ENCODE results near the gene CFAP298. TPM values are rescaled to one million over a fixed set of nuclear protein-coding genes. Genes with fewer than 3 reads are reported as not detected.

The CFAP298 gene

GRCh38 chr21:32549886-32550285, 62.3 kb downstream of the CFAP298 start:
- no peak overlapping the region for H3K9ac ChIP-seq (ENCODE audit: low read depth, low read length, poor library complexity)
- H3K9me3 ChIP-seq (replicated peaks in 1 of 2; ENCODE audit: control insufficient read depth in 2 of 2, insufficient read depth in 1 of 2, low read depth in 1 of 2, low read length in 2 of 2) = no peaks in the 10 kb centered on the region
- no peak overlapping the region for H3K27ac ChIP-seq (replicated peaks; ENCODE audit: low read length)
- DNase-seq (ENCODE audit: low spot score) = no peak
- no peak overlapping the region for H3K4ac ChIP-seq (ENCODE audit: low read length)
- no peak overlapping the region for H3K18ac ChIP-seq (ENCODE audit: low read length)
- no peak overlapping the region for H3K23ac ChIP-seq (ENCODE audit: low read depth, low read length, poor library complexity)
- H2AK5ac ChIP-seq (ENCODE audit: low read depth, low read length) = no peak overlapping the region
- H2AFZ ChIP-seq (ENCODE audit: low read length) = no peak overlapping the region
- no peaks in the 10 kb centered on the region for H3K36me3 ChIP-seq (replicated peaks in 1 of 2; ENCODE audit: control insufficient read depth in 2 of 2, insufficient read depth in 2 of 2, low read length in 2 of 2)
- H3K4me1 ChIP-seq (ENCODE audit: control insufficient read depth in 2 of 2, insufficient read depth in 1 of 2, low read depth in 1 of 2, low read length in 2 of 2) = no peaks in the 10 kb centered on the region
- H3K14ac ChIP-seq (ENCODE audit: low read length) = no peak overlapping the region
- WGBS, 2 donors (ENCODE audit: extremely low coverage in 2 of 2, insufficient read length in 2 of 2, insufficient replicate concordance in 1 of 2) = no CpG with 5 or more reads among the region's 3 CpGs
- no peaks in the 10 kb centered on the region for H3K79me1 ChIP-seq (ENCODE audit: low read depth, low read length)
- H4K91ac ChIP-seq (ENCODE audit: low read depth, low read length, poor library complexity) = no peak overlapping the region
- no peak overlapping the region for H4K8ac ChIP-seq (ENCODE audit: low read depth, low read length)
- no peak overlapping the region for H2BK120ac ChIP-seq (ENCODE audit: low read depth, low read length)
- no peak overlapping the region for H3K4me2 ChIP-seq (ENCODE audit: insufficient read depth, low read length, poor library complexity, severe bottlenecking)
- no peak overlapping the region for H3K4me3 ChIP-seq (ENCODE audit: low read length in 2 of 2)
- H2BK5ac ChIP-seq (ENCODE audit: low read length) = no peak overlapping the region
- peaks cover 0 to 5% (median 0%) of the 10 kb centered on the region in 3 experiments for H3K27me3 ChIP-seq (ENCODE audit: control insufficient read depth in 3 of 3, insufficient read depth in 3 of 3, low read depth in 1 of 3, low read length in 3 of 3)
- no peak overlapping the region for H2BK15ac ChIP-seq (ENCODE audit: low read length)
- H2BK12ac ChIP-seq (ENCODE audit: low read length) = no peak overlapping the region

- no peaks in the 10 kb centered on the region for H3K4me1 ChIP-seq (ENCODE audit: control insufficient read depth in 2 of 2, insufficient read depth in 1 of 2, low read depth in 1 of 2, low read length in 2 of 2)
- H3K27ac ChIP-seq (replicated peaks; ENCODE audit: low read length) = no peak overlapping the region
- no peak overlapping the region for H2AK5ac ChIP-seq (ENCODE audit: low read depth, low read length)
Measured at GRCh38 chr21:32549440-32549839, 62.7 kb downstream of the CFAP298 start.

More at GRCh38 chr21:32549440-32549839, 62.7 kb downstream of the CFAP298 start:
- Histone ChIP-seq H2BK120ac (ENCODE audit: low read depth, low read length) (no peak overlapping the region), H3K9ac (ENCODE audit: low read depth, low read length, poor library complexity) (no peak overlapping the region), H3K36me3 (replicated peaks in 1 of 2; ENCODE audit: control insufficient read depth in 2 of 2, insufficient read depth in 2 of 2, low read length in 2 of 2) (no peaks in the 10 kb centered on the region), H2BK5ac (ENCODE audit: low read length) (no peak overlapping the region), H3K27me3 (ENCODE audit: control insufficient read depth in 3 of 3, insufficient read depth in 3 of 3, low read depth in 1 of 3, low read length in 3 of 3) (peaks cover 0 to 5% (median 0%) of the 10 kb centered on the region in 3 experiments), H4K91ac (ENCODE audit: low read depth, low read length, poor library complexity) (no peak overlapping the region), H3K18ac (ENCODE audit: low read length) (no peak overlapping the region), H3K4me2 (ENCODE audit: insufficient read depth, low read length, poor library complexity, severe bottlenecking) (no peak overlapping the region), H3K23ac (ENCODE audit: low read depth, low read length, poor library complexity) (no peak overlapping the region), H3K4ac (ENCODE audit: low read length) (no peak overlapping the region), H2AFZ (ENCODE audit: low read length) (no peak overlapping the region), H3K4me3 (ENCODE audit: low read length in 2 of 2) (no peak overlapping the region), H3K9me3 (replicated peaks in 1 of 2; ENCODE audit: control insufficient read depth in 2 of 2, insufficient read depth in 1 of 2, low read depth in 1 of 2, low read length in 2 of 2) (no peaks in the 10 kb centered on the region), H2BK15ac (ENCODE audit: low read length) (no peak overlapping the region), H4K8ac (ENCODE audit: low read depth, low read length) (no peak overlapping the region), H3K14ac (ENCODE audit: low read length) (no peak overlapping the region), H2BK12ac (ENCODE audit: low read length) (no peak overlapping the region), H3K79me1 (ENCODE audit: low read depth, low read length) (no peaks in the 10 kb centered on the region)
- no peak for DNase-seq (ENCODE audit: low spot score)
- WGBS, 2 donors (ENCODE audit: extremely low coverage in 2 of 2, insufficient read length in 2 of 2, insufficient replicate concordance in 1 of 2) = no CpG with 5 or more reads among the region's 1 CpG

Small RNA genes lying within 50 kb of the gene (small RNA-seq; reads per million reads assigned to genes)
- gene RNA5SP490 (ENCODE audit: insufficient read depth) = not detected
